ENCODE results near the gene CDKN1C. TPM values are rescaled to one million over a fixed set of nuclear protein-coding genes. Genes with fewer than 3 reads are reported as not detected.
A peak's percentile ranks its signal among the peaks of the same experiment; 100 is the strongest.

CDKN1C gene
- total and polyA plus RNA-seq, 12 donors: 16.9 to 55.3 (median 26.6) TPM

GRCh38 chr11:2919837-2920236 lies 34.3 kb upstream of the CDKN1C start:
- ATAC-seq (peak in 6 of 8 donors; percentile 5 to 47 (median 20)), DNase-seq (no peak)
- Histone ChIP-seq H3K4me3 (no peak overlapping the region), H3K9me3 (no peaks in the 10 kb centered on the region), H3K4me1 (peaks cover 0 to 20% (median 4%) of the 10 kb centered on the region in 9 donors), H3K27me3 (no peaks in the 10 kb centered on the region), H3K36me3 (no peaks in the 10 kb centered on the region), H3K27ac (peak overlapping the region in 3 of 10 donors; percentile 30 to 60 (median 36))
- intact Hi-C loops (cut with DNase I): no loop called here
- WGBS, 2 donors: 61 to 67% methylated on average over 13 of the region's 13 CpGs
- no peak for TF ChIP-seq CTCF (IDR thresholded peaks at IDR 0.05)

DNA sequence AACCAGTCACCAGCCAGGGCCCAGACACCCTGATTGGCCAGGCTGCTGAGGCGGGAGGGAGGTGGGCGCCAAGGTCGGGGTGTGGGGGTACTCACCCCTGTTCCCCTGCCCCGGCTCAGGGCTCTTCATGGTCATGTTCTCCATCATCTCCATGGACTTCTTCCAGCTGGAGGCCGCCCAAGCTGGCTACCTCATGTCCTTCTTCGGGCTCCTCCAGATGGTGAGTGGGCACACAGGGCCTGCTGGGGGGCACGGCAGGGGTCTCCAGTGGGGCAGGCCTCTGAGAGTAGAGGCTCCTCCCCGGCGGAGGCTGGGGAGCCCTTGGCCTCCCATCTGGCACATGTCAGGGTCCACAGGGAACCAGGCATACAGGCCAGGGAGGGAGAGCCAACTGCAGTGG lies 33.6 kb upstream of the CDKN1C start:
- intact Hi-C loops (cut with DNase I): no loop called here
- H3K27me3 ChIP-seq: no peaks in the 10 kb centered on the region
- DNase-seq: no peak
- WGBS, 2 donors: 83 to 86% methylated on average over 9 of the region's 9 CpGs
- H3K27ac ChIP-seq: no peak overlapping the region
- no peak for TF ChIP-seq CTCF (IDR thresholded peaks at IDR 0.05)
- H3K4me3 ChIP-seq: no peak overlapping the region
- H3K4me1 ChIP-seq: peaks cover 2 to 25% (median 7%) of the 10 kb centered on the region in 9 donors
- no peaks in the 10 kb centered on the region for H3K36me3 ChIP-seq
- ATAC-seq: no peak
- no peaks in the 10 kb centered on the region for H3K9me3 ChIP-seq

GRCh38 chr11:2917842-2918490 lies 32.4 kb upstream of the CDKN1C start:
- TF ChIP-seq CTCF (IDR thresholded peaks at IDR 0.05): no peak
- no peak overlapping the region for H3K27ac ChIP-seq
- intact Hi-C loops (cut with DNase I): no loop called here
- 81 to 87% methylated on average over 25 of the region's 25 CpGs for WGBS, 2 donors
- no peaks in the 10 kb centered on the region for H3K36me3 ChIP-seq
- H3K4me1 ChIP-seq: peaks cover 4 to 27% (median 15%) of the 10 kb centered on the region in 9 donors
- no peaks in the 10 kb centered on the region for H3K27me3 ChIP-seq
- no peaks in the 10 kb centered on the region for H3K9me3 ChIP-seq
- DNase-seq: no peak
- ATAC-seq: no peak
- H3K4me3 ChIP-seq: no peak overlapping the region

DNA sequence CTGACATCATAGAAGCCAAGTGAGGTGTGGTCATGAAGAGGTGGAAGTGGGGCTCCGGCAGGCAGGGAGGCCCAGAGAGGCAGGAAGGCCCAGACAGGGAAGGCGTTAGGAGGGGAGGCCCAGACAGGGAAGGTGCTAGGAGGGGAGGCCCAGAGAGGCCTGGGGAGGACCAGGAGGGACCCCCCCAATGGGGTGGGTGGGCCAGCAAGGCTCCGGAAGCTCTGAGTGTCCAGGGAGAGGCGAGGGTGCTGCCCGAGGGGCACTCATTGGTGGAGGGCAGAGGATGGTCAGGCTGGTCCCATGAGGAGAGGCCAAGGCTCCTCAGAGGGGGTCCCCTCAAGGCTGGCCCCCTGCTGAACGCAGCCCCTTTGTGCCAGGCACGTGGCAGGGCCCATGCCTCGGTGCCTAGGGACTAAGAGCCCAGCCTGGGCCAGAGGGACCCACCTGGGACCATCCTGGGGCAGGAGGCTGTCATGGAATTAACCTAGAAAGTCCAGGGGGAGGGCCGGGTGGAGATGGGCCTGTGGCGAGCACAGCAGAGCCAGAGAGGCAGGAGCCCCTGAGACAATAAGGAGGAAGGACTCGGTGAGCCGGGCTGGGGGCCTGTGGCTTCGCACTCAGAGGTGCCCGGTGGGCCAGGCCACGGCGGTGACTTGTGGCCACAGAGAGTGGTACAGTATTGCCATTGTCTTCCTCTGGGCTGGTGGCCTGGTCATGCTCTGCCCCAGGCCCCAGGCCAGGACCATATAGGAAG lies 31.5 kb upstream of the CDKN1C start:
- H3K27me3 ChIP-seq: no peaks in the 10 kb centered on the region
- intact Hi-C loops (cut with DNase I): no loop called here
- 91 to 93% methylated on average over 16 of the region's 16 CpGs for WGBS, 2 donors
- no peak for ATAC-seq
- no peaks in the 10 kb centered on the region for H3K36me3 ChIP-seq
- no peaks in the 10 kb centered on the region for H3K9me3 ChIP-seq
- no peak overlapping the region for H3K4me3 ChIP-seq
- DNase-seq: no peak
- H3K4me1 ChIP-seq: peaks cover 4 to 30% (median 15%) of the 10 kb centered on the region in 9 donors
- no peak for TF ChIP-seq CTCF (IDR thresholded peaks at IDR 0.05)
- H3K27ac ChIP-seq: no peak overlapping the region

All from heart right ventricle (tissue), 16 donors.